OCI-LY3 (cell line): ENCODE data around the gene CCNT2.
"Not testable (repeated sequence)": the region's sequence is repeated elsewhere in the genome, so short reads cannot be mapped to it uniquely, and the experiment has no call there.

Source experiments
- EZH2phosphoT487 ChIP-seq: fragments of 200-600 bp; shearing (Covaris generic); IDR thresholded peaks from 2 replicates; pipeline ENCODE4 v1.6.1; 2018; ENCODE audit warnings: antibody characterized with exemption, mixed run types, low read depth
- TF ChIP-seq, protein P1 (sequence below): fragments of 200-600, 300-600 bp; sonication (generic); IDR thresholded peaks from 2 replicates; pipeline ENCODE4 v1.5.1; 2014; ENCODE audit warnings: antibody characterized with exemption, low read length, low read depth

- TF ChIP-seq, protein P1, sequence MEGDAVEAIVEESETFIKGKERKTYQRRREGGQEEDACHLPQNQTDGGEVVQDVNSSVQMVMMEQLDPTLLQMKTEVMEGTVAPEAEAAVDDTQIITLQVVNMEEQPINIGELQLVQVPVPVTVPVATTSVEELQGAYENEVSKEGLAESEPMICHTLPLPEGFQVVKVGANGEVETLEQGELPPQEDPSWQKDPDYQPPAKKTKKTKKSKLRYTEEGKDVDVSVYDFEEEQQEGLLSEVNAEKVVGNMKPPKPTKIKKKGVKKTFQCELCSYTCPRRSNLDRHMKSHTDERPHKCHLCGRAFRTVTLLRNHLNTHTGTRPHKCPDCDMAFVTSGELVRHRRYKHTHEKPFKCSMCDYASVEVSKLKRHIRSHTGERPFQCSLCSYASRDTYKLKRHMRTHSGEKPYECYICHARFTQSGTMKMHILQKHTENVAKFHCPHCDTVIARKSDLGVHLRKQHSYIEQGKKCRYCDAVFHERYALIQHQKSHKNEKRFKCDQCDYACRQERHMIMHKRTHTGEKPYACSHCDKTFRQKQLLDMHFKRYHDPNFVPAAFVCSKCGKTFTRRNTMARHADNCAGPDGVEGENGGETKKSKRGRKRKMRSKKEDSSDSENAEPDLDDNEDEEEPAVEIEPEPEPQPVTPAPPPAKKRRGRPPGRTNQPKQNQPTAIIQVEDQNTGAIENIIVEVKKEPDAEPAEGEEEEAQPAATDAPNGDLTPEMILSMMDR, result not testable (repeated sequence)
- not testable (repeated sequence) for TF ChIP-seq EZH2phosphoT487
Observed at GRCh38 chr2:134907441-134908116, 11.0 kb upstream of the CCNT2 start.
